ENCODE results near the gene SGF29.
"Not testable (repeated sequence)": the region's sequence is repeated elsewhere in the genome, so short reads cannot be mapped to it uniquely, and the experiment has no call there.

Gene SGF29

DNA sequence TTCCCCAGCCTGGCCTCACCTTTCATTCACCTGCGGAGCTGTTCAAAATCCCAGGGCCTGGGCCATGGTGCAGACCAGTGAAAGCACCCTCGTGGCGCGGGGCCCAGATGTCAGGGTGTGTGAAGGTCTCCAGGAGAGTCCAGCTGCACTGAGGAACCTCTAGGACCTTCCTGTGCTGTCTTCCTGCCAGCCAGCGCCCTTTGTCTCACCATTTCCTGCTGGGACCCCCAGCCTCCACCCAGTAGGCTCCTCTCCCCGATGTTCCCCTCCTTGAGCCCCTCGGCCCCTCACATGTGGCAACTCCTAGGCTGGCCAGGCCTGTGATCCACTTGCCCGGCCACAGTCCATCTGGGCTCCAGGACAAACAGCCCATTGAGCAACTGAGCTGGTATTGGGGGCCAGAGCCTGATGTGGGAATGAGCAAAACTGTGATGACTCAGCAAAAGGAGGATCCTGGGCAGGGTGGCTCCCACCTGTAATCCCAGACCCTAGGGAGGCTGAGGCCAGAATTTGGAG is 42.5 kb downstream of the SGF29 start:
- DNase-seq (ENCODE audit: low read depth in 2 of 2): no peak

DNA sequence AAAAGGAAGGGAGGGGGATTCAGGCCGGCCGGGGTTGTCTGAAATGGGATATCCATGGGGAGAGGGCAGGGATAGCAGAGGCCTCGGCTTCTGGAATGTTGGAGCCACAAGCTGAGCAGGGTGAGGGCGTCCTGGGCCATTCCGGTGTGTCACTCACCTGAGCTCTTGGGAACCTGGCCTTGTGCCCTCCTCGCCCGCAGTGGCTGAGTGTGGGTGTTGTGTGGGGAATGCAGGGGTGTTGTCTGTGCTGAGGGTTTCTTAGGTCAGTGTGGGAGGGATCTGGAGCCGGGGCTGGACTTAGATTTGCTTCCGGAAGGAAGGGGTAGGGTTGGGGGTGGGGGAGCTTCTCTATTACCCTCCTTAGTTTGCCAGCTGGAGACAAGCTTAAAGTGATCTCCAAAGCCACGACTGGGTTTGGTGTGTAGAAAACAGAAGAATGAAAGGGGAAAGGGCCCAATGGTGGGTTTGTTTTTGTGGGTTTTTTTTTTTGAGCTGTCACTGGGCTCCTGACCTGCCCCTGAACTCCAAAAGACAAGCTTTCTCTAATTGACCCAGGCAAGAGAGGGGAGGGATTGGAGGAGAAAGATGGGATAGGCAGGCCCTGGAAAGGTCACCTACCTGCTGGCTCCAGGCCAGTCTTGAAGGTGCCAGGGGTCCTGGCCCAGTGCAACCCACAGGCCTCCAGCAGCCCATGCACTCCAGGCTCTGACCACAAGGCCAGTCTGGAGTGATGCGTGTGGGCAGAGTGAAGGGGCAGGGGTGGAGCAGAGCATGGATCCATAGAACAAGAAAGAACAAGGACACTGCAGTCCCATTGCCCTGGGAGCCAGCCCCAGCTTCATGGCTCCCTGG is 43.3 kb downstream of the SGF29 start, which contains the start of gene SULT1A2:
TSS of gene SULT1A2 (minus strand) at position 211 of the 852 bp plus-strand sequence. CDS start 1,120 bp downstream, outside the sequence.
- DNase-seq (ENCODE audit: low read depth in 2 of 2): no peak

DNA sequence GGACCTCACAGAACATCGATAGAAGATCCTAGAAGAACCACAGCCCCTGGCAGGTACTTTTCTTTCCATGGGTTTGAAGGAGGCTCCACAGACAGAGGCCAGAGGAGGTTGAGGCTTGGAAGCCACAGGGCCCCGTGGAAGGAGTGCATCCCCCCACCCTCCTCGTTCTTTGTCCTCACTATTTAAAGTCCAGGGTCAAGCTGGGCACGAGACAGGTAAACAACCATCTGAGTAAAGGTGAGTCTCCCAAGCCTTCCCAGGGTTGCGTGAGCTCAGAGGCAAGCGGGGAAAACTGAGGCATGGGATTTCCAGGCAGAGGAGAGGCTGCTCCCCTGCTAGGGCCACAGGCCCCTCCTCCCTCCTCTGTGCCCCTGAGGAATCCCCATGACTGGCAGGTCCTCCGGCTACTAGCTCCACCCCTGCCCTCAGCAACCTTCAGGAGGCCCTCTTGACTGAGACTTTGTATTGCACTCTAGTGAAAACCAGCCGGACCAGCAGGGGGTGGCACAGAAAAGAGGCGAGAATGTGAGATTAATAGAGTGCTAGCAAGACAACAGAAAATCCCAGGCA is 44.1 kb downstream of the SGF29 start:
- no peak for DNase-seq (ENCODE audit: low read depth in 2 of 2)

DNA sequence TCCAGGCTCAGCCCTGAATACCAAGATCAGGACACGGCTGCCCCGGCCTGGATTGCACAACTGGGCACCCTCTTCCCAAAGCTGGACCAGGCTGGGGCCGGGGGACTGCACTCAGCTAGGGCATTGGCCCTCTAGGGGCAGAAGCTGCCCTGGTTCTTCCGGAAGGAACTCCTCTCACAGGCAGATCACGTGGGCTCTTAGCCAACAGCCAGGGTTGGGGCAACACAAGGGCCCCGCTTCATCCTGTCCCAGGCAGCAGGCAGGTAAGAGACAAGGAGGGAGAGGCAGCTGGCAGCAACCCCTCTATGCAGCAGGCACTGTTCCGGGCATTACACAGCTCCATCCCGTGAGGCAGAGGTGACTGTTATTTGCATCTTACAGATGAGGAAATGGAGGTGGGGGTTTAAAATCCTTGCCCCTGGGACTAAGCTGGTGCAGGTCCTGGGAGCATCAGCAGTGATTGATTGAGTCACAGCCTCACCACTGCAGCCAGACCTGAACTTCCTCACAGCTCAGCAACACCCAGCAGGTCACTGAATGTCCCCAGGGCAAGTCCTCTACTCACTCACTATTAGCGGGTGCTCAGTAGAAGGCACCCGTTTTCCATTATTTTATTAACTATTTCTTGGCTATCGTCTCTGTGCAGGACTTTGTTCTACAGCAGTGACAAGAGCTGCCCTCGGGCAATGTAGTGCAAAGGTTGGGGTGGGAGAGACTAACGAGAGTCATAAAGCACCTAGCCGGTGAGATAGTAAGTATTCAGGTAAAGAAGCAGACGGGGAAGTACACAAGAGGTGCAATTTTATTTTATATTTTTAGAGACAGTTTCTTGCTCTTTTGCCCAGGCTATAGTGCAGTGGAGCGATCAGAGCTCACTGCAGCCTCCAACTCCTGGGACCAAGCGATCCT is 45.9 kb downstream of the SGF29 start:
- not testable (repeated sequence) for DNase-seq (ENCODE audit: low read depth in 2 of 2)

DNA sequence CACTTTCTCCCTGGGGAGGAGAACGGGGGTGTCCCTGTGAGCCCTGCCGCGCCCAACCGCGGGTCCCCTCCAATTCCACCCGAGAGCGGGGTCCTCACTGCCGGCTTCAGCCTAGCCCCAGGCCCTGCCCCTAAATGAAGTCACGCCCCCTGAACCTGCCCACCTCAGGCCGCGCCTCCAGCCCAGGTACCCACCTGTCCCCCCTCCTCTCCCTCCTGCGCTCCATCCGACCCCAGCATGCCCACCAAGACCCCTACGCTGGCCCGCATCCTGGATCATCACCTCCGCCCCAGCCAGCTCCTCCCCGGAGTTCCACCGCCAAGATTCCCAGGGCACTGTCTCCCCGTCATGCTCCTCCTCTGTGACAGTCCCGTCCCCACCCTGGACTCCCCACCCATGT is 47.2 kb downstream of the SGF29 start:
- not testable (repeated sequence) for DNase-seq (ENCODE audit: low read depth in 2 of 2)

DNA sequence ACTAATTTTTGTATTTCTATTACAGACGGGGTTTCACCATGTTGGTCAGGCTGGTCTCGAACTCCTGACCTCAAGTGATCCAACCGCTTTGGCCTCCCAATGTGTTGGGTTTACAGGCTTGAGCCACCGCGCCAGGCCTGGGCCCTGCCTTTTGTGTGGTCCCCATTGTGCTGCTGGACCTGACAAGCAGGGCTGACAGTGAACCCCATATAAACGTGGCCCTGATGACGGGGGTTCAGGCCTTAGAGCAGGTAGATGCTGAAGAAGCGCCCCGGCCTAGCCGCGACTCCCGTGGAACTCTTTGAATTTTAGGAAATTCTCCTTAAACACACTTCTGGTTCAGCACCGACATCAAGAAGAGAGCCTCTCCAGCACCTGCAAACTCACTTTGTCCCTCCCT is 47.9 kb downstream of the SGF29 start:
- DNase-seq (ENCODE audit: low read depth in 2 of 2): not testable (repeated sequence)

DNA sequence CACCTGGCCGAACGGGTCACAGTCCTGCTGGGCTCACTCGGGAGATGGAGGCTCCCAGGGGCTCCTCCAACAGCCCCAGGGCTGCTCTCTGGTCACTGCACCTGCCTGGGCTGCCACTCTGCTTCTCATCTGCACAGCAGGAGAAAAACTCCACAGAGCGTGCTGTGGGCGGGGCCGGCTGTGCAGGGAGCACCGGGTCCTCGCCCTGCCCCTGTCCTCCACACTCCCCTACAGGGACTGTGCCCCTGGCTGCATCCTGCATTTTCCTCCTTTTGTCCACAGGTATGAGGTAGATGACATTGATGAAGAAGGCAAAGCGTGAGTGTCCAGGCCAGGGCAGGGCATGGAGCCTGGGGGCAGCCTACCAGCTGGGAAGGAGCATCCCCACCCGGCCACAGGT is 48.3 kb downstream of the SGF29 start:
- DNase-seq (ENCODE audit: low read depth in 2 of 2): not testable (repeated sequence)

DNA sequence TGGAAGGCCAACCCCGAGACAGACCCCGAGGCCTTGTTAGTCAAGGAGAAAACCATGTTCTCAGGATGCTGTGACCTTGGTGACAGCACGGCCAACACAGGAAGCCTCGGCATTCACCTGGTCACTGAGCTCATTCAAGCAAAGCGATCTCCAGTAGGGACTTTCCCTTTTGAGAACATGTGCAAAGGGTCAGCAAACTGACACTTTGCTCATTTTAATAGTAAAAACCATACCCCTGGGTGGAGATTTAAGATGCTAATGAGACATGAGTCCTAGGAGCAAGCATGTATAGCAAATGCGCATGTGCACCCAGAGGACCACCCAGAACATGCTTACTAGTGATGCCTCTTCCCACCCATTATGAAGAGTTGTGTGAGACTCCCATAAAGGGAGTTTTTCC is 48.8 kb downstream of the SGF29 start:
- no peak for DNase-seq (ENCODE audit: low read depth in 2 of 2)

DNA sequence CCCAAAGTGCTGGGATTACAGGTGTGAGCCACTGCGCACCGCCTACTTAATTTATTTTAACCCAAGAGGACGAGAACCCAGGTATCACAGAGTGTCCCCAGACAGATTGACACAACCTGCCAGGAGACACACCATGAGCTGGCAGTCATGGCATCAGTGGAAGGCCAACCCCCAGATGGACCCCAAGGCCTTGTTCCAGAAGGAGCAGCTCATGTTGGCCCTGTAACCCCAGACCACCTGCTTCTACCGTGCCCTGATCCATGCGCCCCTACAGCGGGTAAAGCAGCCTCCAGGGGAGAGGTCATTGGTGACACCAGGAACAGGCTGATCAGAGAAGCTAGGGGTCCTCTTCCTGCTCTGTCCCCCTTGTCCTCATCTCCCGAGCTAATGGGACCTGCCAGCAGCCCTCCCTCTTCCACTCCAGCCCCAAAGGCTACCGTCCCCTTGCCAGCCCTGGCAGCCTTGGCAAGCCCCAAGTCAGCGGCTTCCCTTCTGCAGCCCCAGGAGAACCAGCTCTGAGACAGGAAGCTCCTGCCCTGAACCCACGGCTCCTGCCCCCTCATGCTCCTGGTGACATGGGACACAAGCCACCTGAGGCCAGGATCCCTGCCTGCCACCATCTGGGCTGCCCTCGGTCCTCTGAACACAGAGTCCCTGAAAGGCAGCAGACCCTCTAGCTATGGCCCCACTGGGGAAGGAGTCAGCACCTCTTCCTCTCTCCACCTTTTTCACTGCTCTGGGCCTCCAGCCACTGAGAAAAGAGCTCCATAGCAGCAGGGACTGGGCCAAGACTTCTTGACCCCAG is 49.9 kb downstream of the SGF29 start:
- no peak for DNase-seq (ENCODE audit: low read depth in 2 of 2)

DNA sequence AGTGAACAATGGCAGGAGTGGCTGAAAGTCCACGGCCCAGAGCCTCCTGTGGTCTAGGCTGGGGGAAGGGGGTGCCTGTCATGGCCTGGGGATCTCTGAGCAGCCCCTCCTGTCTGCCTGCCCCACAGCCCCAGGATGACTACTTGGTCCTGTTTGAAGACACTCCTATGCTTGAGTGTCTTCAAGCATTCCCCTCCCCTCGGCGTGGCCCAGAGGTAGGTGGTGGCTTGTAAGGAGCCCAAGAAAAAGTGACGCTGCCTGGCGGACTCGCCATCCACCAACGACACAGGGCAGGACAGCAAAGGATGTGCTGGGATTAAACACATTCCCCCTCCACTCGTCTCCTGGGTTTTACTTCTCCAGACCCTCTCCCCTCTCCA is 50.5 kb downstream of the SGF29 start:
- no peak for DNase-seq (ENCODE audit: low read depth in 2 of 2)

DNA sequence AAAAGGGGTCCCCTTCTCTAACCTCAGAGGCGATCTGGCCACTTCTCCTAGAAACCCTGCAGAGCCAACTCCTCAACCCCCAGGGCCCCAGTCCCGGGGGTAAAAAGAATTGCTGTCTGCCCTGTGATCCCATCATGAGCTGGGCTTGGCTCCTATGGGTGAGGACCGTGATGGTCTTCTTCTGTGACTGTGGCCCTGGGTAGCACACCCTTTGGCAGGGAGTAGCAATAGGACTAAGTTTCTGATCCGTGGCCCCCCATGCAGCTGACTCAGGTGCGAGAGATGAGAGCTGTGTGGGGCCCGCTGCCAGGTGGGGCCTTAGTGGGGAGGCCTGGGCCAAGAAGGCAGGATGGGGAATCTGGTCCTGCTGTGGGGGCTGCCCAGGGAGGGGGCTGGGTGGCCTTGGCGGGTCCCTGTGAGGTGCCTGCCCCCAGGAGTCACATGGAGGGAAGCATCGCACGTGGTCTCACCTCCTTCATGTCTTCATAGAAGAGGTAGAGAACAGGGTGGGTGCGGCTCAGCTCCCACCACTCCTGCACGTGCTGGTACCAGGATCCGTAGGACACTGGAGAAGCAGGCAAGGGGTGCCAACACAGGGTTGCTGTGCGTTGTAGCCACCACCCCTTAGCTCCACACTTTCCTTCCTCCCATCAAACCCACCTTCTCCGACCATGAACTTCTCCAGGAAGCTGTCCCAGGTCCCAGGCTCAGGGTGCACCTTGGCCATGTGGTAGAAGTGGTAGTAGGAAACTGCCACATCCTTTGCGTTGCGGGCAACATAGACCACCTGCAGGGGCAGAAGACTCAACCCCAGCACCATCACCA is 52.8 kb downstream of the SGF29 start:
- DNase-seq (ENCODE audit: low read depth in 2 of 2): no peak

DNA sequence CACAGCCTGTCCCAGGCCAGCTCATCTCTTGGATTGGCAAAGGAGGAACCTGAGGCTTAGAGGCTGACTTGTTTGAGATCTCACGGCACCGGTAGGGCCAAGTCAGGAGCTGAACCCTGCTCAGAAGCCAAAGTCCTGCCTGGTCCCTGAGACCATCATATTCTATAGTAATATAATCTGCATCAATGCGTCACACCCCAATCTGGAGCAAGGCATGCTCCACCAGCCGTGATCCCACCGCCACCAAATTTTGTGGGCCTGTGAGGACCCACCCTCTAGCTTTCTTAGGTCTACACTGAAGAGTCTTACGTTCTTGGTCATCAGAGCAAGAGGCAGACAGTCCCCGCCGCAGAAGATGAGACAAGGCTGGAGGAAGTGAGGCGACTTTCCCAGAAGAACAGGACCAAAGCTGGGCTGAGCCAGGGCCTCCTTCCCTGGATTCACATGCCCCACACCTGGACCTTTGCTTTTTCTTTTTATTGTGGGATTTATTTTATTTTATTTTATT is 53.5 kb downstream of the SGF29 start:
- DNase-seq (ENCODE audit: low read depth in 2 of 2): no peak

DNA sequence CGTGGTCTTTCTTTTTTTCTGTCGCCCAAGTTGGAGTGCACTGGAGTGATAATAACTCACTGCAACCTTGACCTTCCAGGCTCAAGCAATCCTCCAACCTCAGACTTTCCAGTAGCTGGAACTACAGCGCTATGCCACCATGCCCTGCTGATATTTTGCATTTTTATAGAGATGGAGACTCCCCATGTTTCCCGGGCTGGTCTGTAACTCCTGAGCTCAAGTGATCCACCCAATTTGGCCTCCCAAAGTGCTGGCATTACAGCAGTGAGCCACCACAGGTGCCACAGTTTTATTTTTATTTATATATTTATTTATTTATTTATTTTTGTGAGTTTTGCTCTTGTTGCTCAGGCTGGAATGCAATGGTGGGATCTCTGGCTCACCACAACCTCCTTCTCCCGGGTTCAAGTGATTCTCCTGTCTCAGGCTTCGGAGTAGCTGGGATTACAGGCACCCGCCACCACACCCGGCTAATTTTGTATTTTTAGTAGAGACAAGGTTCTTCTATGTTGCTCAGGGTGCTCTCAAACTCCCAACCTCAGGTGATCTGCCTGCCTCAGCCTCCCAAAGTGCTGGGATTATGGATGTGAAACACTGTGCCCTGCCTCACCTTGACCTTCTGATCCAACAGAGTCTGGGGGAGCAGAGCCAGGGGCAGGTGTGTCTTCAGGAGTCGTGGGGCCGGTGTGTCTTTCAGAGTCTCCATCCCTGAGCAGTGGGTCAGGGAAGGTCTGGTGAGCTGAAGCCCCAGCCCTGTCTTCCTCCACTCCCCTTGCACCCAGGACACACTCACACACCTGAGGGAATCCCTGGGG is 54.2 kb downstream of the SGF29 start:
- DNase-seq (ENCODE audit: low read depth in 2 of 2): not testable (repeated sequence)

DNA sequence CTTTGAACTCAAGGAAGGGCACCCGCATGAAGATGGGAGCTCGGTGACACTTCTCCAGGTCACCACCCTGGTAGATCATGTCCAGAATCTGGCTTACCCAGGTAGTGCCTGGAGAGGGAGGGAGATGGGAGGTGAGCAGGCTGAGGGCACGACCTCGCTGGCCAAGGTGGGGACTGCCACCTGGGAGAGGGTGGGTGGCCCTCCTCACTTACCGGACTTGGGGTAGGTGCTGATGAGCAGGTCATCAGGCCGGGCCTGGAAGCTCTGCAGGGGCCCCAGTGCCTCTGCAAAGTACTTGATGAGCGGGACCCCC is 54.7 kb downstream of the SGF29 start:
- not testable (repeated sequence) for DNase-seq (ENCODE audit: low read depth in 2 of 2)

DNA sequence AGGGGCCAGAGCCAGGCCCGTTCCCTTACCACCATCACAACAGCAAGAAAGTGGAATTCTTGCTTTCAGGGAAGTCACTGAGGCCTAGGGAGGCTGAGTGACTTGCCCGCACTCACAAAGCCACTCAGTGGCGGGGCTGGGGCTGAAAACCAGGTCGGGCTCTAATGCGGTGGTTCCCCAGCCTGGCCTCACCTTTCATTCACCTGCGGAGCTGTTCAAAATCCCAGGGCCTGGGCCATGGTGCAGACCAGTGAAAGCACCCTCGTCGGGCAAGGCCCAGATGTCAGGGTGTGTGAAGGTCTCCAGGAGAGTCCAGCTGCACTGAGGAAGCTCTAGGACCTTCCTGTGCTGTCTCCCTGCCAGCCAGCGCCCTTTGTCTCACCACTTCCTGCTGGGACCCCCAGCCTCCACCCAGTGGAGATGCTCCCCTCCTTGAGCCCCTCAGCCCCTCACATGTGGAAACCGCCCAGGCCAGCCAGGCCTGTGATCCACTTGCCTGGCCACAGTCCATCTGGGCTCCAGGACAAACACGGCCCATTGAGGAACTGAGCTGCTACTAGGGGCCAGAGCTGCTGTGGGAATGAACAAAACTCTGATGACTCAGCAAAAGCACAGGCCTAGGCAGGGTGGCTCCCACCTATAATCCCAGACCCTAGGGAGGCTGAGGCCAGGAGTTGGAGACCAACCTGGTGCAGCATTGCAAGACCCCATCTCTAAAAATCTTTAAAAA is 55.3 kb downstream of the SGF29 start:
- DNase-seq (ENCODE audit: low read depth in 2 of 2): not testable (repeated sequence)

DNA sequence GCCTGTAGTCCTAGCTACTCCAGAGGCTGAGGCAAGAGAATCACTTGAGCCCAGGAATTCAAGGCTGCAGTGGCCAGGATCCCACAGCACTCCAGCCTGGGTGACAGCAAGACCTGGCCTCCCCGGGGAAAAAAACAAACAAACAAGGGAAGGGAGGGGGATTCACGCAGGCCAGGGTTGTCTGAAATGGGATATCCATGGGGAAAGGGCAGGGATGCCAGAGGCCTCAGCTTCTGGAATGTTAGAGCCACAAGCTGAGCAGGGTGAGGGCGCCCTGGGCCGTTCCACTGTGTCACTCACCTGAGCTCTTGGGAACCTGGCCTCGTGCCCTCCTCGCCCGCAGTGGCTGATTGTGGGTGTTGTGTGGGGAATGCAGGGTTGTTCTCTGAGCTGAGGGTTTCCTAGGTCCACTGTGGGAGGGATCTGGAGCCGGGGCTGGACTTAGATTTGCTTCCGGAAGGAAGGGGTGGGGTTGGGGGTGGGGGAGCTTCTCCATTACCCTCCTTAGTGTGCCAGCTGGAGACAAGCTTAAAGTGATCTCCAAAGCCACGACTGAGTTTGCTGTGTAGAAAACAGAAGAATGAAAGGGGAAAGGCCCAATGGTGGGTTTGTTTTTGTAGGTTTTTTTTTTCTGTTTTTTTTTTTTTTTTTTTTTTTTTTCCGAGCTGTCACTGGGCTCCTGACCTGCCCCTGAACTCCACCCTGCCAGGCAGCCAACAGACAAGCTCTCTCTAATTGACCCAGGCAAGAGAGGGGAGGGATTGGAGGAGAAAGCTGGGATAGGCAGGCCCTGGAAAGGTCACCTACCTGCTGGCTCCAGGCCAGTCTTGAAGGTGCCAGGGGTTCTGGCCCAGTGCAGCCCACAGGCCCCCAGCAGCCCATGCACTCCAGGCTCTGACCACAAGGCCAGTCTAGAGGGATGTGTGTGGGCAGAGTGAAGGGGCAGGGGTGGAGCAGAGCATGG is 56.2 kb downstream of the SGF29 start, which contains the start of gene SULT1A1:
TSS of gene SULT1A1 (minus strand) at position 414 of the 964 bp plus-strand sequence. CDS start 1,189 bp downstream, outside the sequence.
- no peak for DNase-seq (ENCODE audit: low read depth in 2 of 2)

DNA sequence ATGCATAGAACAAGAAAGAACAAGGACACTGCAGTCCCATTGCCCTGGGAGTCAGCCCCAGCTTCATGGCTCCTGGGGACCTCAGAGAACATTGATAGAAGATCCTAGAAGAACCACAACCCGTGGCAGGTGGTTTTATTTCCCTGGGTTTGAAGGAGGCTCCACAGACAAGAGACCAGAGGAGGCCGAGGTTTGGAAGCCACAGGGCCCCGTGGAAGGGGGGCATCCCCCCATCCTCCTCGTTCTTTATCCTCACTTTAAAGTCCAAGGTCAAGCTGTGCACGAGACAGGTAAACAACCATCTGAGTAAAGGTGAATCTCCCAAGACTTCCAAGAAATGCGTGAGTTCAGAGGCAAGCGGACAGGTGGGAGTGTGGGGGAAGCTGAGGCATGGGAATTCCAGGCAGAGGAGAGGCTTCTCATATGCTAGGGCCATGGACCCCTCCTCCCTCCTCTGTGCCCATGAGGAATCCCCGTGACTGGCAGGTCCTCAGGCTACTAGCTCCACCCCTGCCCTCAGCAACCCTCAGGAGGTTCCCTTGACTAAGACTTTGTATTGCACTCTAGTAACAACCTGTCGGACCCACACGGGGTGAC is 57.0 kb downstream of the SGF29 start:
- no peak for DNase-seq (ENCODE audit: low read depth in 2 of 2)

Data from stimulated activated CD8-positive, alpha-beta memory T cell treated with anti-CD3 and anti-CD28 coated beads, Interleukin-2, amount 100 ng/mL, for 48 hours (primary cell).